ENCODE measurements around the gene HP. TPM values are rescaled to one million over a fixed set of nuclear protein-coding genes. Genes with fewer than 3 reads are reported as not detected.
"Not testable (repeated sequence)": the region's sequence is repeated elsewhere in the genome, so short reads cannot be mapped to it uniquely, and the experiment has no call there.

Gene HP
- total RNA-seq, 1 donor from 2014 or later: not detected

DNA sequence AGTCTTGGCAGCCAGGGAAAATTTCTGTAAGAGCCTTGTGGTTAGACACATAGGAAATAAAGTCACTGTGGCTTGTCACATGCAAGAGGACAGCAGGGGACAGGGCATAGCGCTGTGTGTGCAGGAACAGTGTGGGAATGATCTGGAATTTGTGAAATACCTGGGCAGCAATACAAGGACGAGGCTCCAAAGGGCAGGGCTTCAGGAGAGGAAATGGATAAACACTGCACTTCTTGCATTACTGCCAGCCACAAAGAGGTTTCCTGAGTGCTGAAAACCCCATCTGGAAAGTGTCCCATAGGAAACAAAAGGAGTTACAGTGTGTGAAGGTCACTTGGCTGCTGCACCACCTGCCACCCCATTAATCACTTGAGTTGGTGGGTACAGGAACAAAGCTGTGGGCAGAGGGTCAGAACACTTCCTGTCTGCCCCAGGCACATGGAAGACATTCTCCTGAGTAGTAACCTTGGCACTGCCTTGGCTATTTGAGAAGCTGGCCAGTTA is 12.1 kb upstream of the HP start:
- intact Hi-C loops (cut with micrococcal nuclease): no loop called here

DNA sequence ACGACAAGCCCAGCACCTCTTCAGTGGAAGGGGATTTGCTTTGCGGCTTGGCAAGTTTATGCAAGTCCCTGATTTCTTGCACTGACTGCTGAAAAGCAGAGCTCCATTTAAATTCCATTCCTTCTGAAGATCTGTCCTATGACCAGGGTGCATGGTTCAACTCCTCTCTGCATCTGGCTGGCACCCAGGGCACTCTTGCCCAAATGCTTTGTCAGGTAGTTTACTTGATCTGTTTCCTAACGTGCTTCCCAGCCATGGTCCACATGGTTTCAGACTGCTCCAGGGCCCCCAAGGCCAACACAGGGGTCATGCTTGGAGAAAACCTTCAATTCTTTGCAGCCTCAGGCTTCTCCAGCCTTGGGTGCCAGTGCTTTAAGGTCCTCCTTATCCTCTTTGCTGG is 11.2 kb upstream of the HP start:
- intact Hi-C loops (cut with micrococcal nuclease): no loop called here

DNA sequence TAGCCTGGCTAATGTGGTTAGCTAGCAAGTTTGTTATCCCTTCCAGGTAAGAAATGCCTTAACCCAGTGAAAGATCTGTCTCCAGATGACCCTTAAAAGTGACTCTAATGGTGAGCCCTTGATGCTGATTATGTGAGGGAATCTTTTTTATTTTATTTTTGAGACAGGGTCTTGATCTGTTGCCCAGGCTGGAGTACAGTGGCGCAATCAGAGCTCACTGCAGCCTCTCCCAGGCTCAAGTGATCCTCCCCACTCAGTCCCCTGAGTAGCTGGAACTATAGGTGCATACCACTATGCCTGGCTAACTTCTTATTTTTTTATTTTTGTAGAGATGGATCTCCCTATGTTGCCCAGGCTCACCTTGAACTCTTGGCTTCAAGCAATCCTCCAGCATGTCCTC is 10.8 kb upstream of the HP start:
- intact Hi-C loops (cut with micrococcal nuclease): no loop called here

DNA sequence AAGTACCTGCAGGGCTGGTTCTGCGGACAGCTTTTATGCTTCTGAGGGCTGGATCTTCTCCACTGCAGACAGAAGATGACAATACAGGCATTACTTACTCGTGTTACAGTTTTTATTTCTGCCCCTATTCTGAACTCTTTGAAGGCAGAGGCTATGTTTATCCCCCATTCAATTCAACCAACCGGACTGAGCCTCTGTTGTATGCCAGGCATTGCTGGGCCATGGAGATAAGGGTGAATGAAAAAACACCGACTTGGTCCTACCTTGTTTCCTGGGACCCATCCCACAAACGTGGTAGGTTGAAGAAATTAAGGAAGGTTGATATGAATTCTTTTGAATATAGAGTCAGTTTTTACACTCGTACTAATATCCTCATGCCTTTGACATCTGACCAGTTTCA is 10.0 kb upstream of the HP start:
- intact Hi-C loops (cut with micrococcal nuclease): no loop called here

DNA sequence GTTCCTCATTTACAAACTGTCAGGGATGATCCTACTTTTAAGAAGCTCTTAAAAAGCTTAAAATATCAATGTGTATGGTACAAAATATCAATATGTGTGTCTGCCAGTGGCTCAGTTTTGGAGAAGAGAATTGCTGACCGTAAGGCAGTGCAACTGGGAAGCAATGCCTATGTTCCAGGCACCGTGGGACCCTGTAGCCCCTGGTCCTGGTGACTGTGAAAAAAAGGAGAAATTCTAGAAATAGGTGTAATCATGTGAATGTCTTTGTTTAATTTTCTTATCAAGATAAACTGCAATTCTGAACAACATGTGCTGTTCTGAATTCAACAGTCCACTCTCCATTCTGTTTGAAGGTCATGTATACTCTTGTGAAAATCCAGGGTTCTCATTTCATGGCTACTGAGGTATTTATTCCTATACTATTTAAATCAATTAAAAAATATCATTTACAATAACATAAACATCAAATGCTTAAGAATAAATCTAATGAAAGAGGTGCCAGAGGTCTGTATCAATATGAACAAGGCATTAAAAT is 9.4 kb upstream of the HP start:
- intact Hi-C loops (cut with micrococcal nuclease): no loop called here

DNA sequence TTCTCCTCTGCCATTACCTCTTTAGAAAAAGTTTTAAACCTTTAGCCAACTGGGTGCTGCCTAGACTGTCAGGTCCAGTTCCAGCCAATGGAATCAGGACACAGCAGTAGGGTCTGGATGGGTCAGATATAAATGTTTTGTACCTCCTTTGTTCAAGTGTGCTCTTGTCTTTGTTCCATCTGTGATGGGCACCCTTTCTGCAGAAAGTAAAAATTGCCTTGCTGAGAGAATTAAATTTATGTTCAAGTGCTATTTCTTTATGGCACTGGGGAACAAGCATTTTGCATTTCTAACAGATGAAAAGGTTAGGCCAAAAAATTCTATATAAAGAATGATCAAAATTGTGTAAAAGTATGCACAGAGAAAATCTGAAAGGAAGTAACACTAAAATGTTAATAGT is 5.2 kb upstream of the HP start:
- intact Hi-C loops (cut with micrococcal nuclease): no loop called here

DNA sequence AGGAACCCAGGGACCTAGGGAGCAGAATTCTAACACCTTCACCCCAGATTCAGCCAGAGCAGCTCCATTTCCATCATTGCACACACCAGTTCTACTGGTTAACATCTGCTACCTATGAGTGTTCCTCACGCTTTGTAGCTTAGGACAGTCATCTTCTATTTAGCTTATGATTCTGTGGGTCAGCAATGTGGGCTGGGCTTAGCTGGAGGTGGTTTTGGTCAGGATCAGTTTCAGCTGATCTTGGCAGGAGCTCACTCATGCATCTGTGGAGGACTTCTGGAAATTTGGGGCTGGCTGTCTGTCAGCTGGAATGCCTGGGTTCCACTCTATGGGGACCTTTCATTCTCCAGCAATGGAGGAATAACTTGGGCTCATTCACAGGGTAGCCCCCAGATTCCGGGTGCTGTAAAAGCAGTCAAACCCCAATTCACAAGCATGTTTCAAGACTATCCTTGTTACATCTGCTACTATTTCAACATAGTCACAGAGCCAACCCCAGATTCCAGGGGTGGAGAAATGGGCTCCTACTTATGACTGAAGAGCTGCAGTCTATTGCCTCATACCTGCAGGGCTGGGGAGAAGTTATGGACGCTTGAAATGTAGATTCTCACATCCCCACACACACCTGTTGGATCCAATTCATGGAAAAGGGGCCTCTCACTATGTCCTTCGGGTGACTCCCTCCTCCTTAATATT is 3.4 kb upstream of the HP start:
- intact Hi-C loops (cut with micrococcal nuclease): no loop called here

DNA sequence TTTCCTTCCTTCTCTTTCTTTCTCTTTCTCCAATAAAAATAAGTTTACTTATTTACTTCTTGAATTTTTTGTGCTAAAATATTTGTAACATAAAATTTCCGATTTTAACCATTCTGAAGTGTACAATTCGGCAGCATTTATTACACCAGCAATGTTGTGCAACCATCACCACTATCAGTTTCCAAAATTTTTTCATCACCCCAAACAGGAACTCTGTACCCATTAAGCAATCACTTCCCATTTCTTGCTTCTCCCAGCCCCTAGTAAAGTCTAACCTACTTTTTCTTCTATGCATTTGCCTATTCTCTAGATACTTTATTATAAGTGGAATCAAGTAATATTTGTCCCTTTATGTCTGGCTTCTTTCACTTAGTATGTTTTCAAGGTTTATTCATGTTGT is 2.5 kb upstream of the HP start:
- intact Hi-C loops (cut with micrococcal nuclease): no loop called here

DNA sequence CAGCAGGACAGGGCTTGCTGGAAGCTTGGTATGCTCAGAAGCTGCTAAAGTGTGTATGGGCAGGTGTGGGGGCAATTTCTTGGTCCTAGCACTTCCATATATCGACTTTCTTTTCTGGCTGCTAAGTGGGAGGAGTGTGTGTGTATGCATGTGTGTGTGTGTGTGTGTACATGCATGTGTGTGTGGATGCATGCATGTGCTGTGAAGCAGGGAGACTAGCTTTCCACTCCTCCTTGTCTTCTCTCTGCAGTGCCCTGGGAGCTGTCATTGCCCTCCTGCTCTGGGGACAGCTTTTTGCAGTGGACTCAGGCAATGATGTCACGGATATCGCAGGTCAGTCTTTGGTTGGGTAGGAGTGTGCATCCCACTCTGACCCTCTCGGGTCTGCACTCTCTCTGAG is 1.6 kb downstream of the HP start:
- intact Hi-C loops (cut with micrococcal nuclease): no loop called here

DNA sequence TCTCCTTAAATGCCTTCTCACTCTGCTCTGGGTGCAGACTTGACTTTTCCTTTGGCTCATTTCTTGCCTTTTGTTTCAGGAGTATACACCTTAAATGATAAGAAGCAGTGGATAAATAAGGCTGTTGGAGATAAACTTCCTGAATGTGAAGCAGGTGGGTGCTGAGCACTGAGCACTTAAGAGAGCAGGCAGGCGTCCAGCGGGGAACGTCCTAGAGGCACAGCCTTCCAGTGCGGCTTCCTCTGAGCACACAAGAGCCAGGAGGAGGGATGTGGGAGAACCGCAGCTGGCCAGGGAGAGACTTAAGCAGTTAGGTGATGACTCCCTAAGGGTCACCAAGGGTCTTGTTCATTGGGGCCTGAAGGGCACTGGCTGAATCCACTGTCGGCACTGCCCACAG is 3.0 kb downstream of the HP start:
- intact Hi-C loops (cut with micrococcal nuclease): not testable (repeated sequence)

DNA sequence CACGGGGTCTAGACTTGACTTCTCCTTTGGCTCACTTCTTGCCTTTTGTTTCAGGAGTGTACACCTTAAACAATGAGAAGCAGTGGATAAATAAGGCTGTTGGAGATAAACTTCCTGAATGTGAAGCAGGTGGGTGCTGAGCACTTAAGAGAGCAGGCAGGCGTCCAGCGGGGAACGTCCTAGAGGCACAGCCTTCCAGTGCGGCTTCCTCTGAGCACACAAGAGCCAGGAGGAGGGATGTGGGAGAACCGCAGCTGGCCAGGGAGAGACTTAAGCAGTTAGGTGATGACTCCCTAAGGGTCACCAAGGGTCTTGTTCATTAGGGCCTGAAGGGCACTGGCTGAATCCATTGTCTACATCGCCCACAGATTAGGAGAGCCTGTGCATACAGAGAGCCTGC is 4.8 kb downstream of the HP start:
- intact Hi-C loops (cut with micrococcal nuclease): not testable (repeated sequence)

DNA sequence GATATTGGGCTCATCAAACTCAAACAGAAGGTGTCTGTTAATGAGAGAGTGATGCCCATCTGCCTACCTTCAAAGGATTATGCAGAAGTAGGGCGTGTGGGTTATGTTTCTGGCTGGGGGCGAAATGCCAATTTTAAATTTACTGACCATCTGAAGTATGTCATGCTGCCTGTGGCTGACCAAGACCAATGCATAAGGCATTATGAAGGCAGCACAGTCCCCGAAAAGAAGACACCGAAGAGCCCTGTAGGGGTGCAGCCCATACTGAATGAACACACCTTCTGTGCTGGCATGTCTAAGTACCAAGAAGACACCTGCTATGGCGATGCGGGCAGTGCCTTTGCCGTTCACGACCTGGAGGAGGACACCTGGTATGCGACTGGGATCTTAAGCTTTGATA is 6.1 kb downstream of the HP start:
- intact Hi-C loops (cut with micrococcal nuclease): no loop called here

DNA sequence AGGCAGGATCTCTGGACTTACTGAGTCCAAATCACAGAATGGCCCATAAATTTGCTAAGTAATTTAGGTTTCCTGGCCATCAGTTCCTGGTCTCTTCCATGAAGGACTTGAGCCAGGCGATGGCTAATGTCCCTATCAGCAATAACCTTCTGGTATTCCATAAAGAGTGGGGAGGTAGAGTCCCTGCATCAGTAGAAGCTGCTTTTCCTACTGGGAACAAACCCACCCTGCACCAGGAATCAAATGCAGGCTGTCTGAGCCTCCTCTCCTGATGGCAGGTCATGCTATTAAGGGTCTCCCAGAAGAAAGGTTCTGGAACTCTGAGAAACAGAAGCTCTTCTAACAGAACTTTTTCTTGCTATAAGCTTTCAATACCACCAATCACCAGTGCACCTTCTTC is 7.3 kb downstream of the HP start:
- intact Hi-C loops (cut with micrococcal nuclease): no loop called here

DNA sequence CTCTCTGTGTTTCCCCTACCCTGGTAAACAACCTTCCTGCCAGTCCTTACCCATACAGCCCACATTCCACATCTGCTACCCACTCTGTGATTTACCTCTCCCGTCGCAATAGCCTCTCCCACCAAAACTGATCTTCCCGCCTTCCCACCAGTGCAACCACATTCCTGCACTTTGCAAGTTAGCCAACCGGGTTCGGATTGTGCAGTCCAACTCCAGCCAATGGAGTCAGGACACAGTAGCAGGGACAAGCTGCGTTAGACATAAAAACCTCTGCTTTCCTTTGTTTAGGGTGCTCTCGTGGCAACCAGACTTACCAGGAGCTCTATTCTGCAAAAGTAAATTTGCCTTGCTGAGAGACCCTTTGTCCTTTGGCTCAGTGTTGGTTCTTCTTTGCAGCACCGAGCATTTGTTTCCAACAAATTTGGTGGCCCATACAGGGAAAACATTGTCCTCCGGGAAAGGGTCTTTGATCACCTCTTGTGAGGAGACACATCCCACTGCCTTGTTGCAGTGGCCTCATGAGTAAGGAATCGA is 10.1 kb downstream of the HP start:
- intact Hi-C loops (cut with micrococcal nuclease): no loop called here

DNA sequence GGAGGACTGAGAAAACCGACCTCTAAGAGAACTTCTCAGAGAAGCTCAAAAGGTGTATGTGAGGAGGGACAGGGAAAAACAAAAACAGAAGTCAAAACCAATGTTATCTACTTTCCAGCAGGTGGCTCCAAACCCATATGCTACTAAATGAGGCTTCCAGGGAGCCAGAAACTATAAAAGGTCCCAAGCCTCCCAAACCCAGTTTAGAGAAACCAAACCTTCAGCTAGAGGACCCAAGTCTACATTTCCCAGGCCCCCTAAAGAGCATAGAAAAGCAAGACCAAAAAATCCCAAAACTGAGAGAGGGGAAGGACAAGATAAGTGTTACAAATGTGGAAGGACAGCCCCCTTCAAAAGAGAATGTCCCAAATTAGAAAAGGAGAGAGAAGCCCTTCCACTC is 12.4 kb downstream of the HP start:
- intact Hi-C loops (cut with micrococcal nuclease): loop anchor here (1.0 kb wide), 1 partner anchor 33 kb away; no protein-coding TSS in a partner anchor

DNA sequence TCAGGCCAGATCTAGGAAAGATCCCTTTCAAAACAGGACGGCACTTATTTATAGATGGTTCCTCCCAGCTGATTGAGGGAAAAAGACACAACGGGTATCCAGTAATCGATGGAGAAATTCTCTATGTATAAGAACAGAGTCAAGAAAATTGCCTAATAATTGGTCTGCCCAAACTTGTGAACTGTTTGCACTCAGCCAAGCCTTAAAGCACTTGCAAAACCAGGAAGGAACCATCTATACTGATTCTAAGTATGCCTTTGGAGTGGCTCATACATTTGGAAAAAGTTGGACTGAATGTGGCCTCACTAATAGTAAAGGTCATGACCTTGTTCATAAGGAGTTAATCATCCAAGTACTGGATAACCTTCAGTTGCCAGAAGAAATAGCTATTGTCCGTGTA is 14.6 kb downstream of the HP start:
- intact Hi-C loops (cut with micrococcal nuclease): no loop called here

DNA sequence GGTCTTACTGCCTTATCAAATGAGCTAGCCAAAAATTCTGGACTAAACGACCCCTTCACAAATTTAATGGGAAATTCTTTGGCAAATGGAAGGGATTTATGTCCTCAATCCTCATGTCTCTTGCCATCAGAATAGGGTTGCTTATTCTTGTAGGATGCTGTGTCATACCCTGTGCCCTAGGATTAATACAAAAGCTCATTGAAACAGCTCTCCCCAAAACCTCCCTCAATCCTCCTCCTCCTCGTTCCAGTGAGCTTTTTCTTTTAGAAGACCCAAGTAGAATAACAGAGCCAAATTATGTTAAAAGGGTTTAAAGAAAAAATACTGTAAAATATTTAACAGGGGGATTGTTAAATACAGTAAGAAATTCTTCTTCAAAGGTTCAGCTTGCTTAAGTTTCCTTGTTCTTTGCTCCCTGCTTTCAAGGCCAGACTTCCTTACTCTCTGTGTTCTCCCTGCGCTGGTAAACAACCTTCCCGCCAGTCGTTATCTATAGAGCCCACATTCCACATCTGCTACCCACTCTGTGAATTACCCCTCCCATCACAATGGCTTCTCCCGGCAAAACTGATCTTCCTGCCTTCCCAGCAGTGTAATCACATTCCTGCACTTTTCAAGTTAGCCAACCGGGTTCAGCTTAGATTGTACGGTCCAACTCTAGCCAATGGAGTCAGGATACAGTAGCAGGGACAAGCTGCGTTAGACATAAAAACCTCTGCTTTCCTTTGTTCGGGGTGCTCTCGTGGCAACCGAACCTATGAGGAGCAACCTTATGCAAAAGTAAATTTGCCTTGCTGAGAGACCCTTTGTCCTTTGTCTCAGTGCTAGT is 18.4 kb downstream of the HP start:
- intact Hi-C loops (cut with micrococcal nuclease): no loop called here

DNA sequence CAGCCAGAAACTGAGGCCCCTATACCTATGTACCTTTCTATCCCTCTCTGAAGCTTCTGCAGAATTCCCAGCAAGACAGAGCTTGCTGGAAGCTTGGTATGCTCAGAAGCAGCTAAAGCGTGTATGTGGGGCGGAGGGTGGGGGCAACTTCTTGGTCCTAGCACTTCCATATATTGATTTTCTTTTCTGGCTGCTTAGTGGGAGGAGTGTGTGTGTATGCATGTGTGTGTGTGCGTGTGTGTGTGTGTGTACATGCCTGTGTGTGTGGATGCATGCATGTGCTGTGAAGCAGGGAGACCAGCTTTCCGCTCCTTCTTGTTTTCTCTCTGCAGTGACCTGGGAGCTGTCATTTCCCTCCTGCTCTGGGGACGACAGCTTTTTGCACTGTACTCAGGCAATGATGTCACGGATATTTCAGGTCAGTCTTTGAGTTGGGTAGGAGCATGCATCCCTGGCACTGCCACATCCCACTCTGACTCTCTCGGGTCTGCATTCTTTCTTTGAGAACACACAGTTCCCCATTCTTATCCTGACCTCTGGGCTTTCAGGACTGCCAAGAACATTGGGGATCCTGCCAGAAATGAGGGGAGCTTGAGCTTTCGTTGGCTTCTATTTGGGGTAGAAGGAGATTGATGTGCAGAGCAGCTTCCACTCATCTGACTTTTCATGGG is 19.4 kb downstream of the HP start:
- intact Hi-C loops (cut with micrococcal nuclease): no loop called here

DNA sequence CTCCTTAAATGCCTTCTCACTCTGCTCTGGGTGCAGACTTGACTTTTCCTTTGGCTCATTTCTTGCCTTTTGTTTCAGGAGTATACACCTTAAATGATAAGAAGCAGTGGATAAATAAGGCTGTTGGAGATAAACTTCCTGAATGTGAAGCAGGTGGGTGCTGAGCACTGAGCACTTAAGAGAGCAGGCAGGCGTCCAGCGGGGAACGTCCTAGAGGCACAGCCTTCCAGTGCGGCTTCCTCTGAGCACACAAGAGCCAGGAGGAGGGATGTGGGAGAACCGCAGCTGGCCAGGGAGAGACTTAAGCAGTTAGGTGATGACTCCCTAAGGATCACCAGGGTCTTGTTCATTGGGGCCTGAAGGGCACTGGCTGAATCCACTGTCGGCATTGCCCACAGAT is 20.8 kb downstream of the HP start:
- intact Hi-C loops (cut with micrococcal nuclease): not testable (repeated sequence)

DNA sequence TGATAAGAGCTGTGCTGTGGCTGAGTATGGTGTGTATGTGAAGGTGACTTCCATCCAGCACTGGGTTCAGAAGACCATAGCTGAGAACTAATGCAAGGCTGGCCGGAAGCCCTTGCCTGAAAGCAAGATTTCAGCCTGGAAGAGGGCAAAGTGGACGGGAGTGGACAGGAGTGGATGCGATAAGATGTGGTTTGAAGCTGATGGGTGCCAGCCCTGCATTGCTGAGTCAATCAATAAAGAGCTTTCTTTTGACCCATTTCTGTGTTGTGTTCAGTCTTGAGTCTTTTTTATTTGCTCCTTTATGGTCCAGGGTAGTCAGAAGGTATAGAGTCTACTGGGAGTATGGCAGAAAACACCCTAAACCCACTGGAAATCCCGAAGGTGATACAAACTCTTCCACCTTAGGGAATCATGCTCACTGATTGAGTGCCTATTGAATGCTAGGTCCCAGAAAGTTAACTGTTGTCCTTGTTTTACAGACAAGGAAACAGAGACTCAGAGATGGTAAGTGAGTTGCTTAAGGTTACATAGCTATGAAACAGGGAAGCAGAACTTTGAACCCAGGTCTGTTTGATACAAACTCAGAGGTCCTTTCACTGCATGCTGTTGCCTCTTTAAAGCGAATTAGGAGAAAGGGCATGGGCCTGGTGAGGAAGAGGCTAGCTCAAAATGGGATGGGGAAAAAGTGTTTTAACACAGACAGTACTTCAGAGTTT is 22.8 kb downstream of the HP start:
- intact Hi-C loops (cut with micrococcal nuclease): not testable (repeated sequence)

DNA sequence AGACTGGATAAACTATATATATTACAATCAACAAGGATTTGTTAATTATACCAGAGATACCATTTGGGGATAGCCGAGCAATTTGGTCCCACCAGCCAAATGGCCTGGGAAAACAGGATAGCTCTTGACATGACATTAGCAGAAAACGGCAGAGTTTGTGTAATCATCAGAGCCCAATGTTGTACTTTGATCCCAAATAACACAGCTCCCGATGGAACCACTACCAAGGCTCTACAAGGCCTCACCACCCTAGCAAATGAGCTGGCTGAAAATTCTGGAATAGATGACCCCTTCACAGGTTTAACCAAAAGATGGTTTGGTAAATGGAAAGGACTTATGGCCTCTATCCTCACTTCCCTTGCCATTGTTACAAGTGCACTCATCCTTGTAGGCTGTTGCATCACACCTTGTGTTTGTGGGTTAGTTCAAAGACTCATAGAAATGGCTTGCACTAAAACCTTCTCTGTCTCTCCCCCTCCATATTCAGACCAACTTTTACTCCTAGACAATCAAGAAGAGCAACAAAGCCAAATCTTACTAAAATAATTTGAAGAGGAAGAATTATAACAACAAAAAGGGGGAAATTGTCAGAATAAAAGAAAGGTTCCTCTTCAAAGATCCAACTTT is 29.6 kb downstream of the HP start:
- intact Hi-C loops (cut with micrococcal nuclease): no loop called here
